HepG2 (cell line): ENCODE data around the gene SCN2A. TPM values are rescaled to one million over a fixed set of nuclear protein-coding genes. Genes with fewer than 3 reads are reported as not detected.

Experiments
- ATAC-seq: fragments of 200-7000 bp; cut with Tn5 transposase; 3 replicates; pipeline ENCODE4 v1.9.1; 2020; ENCODE audit warnings: mild to moderate bottlenecking, moderate library complexity
- BruUV-seq: library from RNA; stranded (reverse); fragments of 400-500 nt; replicated peaks from 2 replicates; lab custom pipeline; 2021; lab: Mats Ljungman, UMichigan
- CTCF ChIA-PET: fragments of 300-600 bp; formaldehyde crosslinking; extraction: SDS; loops from one replicate; lab custom pipeline; 2021; ENCODE audit warnings: low total read pairs, inconsistent platforms, low intra/inter-chr PET ratio; lab: Yijun Ruan, JAX
- POLR2A ChIA-PET: fragments of 350-600 bp; sonication (Branson Sonifier 250); formaldehyde crosslinking; loops from one replicate; lab custom pipeline; 2020; ENCODE audit warnings: antibody characterized with exemption, inconsistent platforms; lab: Yijun Ruan, JAX
- DNase-seq: peaks from one replicate; pipeline ENCODE4 v3.0.0-alpha.2; 2015; ENCODE audit warnings: low spot score
- FAIRE-seq: peaks from 3 replicates; lab custom pipeline; 2011; peaks lifted over from hg19 to GRCh38; lab: Jason Lieb, UNC
- H2AFZ ChIP-seq: one replicate; pipeline ENCODE4 v1.6.1; 2011; ENCODE audit warnings: low read length, inconsistent platforms
- H3K27ac ChIP-seq: fragments of 300-600 bp; 3 replicates; pipeline ENCODE4 v1.8.0; 2011; ENCODE audit warnings: mixed run types, mild to moderate bottlenecking, mixed read lengths, low read length, inconsistent platforms; ENCODE audit not compliant: insufficient read depth; ENCODE audit errors: extremely low read length
- H3K27me3 ChIP-seq, 2 experiments: fragments of 200-600 bp in 1 of 2; 2 replicates in 1 of 2; 3 replicates in 1 of 2; pipeline versions ENCODE4 v1.6.0 to v1.8.0; 2011; ENCODE audit warnings: low read length in 2 of 2, mild to moderate bottlenecking in 2 of 2, moderate library complexity in 2 of 2, inconsistent platforms in 1 of 2; ENCODE audit not compliant: insufficient read depth in 2 of 2, control insufficient read depth in 1 of 2
- H3K36me3 ChIP-seq, 2 experiments: fragments of 200-600 bp in 1 of 2; replicated peaks in 1 of 2; 2 replicates in 1 of 2; 3 replicates in 1 of 2; pipeline versions ENCODE4 v1.5.1 to v1.8.0; 2011; ENCODE audit warnings: low read length in 2 of 2, inconsistent platforms in 1 of 2; ENCODE audit not compliant: insufficient read depth in 2 of 2, control insufficient read depth in 1 of 2
- H3K4me1 ChIP-seq: 2 replicates; pipeline ENCODE4 v1.5.1; 2012; ENCODE audit warnings: low read length, inconsistent platforms; ENCODE audit not compliant: insufficient read depth
- H3K4me2 ChIP-seq: 2 replicates; pipeline ENCODE4 v1.6.0; 2011; ENCODE audit warnings: low read depth, low read length, inconsistent platforms
- H3K4me3 ChIP-seq, 3 experiments: fragments of 200-600 bp in 1 of 3; sonication (generic), shearing (Covaris generic) in 1 of 3; replicated peaks in 1 of 3; 2 replicates each; pipeline ENCODE4 v1.5.1; 2011 to 2016; ENCODE audit warnings: low read length in 3 of 3, inconsistent platforms in 2 of 3, low read depth in 2 of 3, mild to moderate bottlenecking in 2 of 3, control low read depth in 1 of 3, mixed read lengths in 1 of 3; ENCODE audit not compliant: insufficient read depth in 1 of 3
- H3K79me2 ChIP-seq: one replicate; pipeline ENCODE4 v1.6.1; 2011; ENCODE audit warnings: low read length, inconsistent platforms; ENCODE audit not compliant: insufficient read depth
- H3K9ac ChIP-seq: 2 replicates; pipeline ENCODE4 v1.6.0; 2011; ENCODE audit warnings: mild to moderate bottlenecking, low read depth, low read length, inconsistent platforms; ENCODE audit not compliant: insufficient read depth
- H3K9me3 ChIP-seq: 2 replicates; pipeline ENCODE4 v1.5.1; 2012; ENCODE audit warnings: mild to moderate bottlenecking, low read length
- H4K20me1 ChIP-seq: 2 replicates; pipeline ENCODE4 v1.6.0; 2011; ENCODE audit warnings: inconsistent platforms, mild to moderate bottlenecking, low read length, moderate library complexity; ENCODE audit not compliant: insufficient read depth
- BHLHE40 ChIP-seq: IDR thresholded peaks from 2 replicates; pipeline ENCODE4 v1.6.1; 2011; ENCODE audit warnings: low read length, improper control_type of control experiment
- NCOR1 ChIP-seq: fragments of 200-600 bp; sonication (generic); IDR thresholded peaks from 2 replicates; pipeline ENCODE4 v1.7.0; 2017; ENCODE audit warnings: antibody characterized with exemption, low read length, borderline replicate concordance
- PHF8 ChIP-seq: sonication (generic); formaldehyde crosslinking; IDR thresholded peaks from 2 replicates; pipeline ENCODE4 v1.5.0; 2020; ENCODE audit warnings: missing genetic modification reagents
- SRSF4 ChIP-seq: fragments of 200-400 bp; formaldehyde crosslinking; IDR thresholded peaks from one replicate; pipeline ENCODE4 v1.6.1; 2018; ENCODE audit warnings: mild to moderate bottlenecking, low read depth, low read length, moderate library complexity; ENCODE audit not compliant: poor library complexity, severe bottlenecking
- TEAD2 ChIP-seq: sonication (generic); formaldehyde crosslinking; IDR thresholded peaks from 2 replicates; pipeline ENCODE4 v1.9.0; 2021; ENCODE audit warnings: missing genetic modification reagents
- ZNF557 ChIP-seq: sonication (generic); formaldehyde crosslinking; IDR thresholded peaks from 2 replicates; pipeline ENCODE4 v1.4.0; 2020; ENCODE audit warnings: missing genetic modification reagents
- ZNF644 ChIP-seq: IDR thresholded peaks from 2 replicates; pipeline ENCODE4 v1.6.1; 2016; ENCODE audit warnings: low read depth
- ZNF7 ChIP-seq: IDR thresholded peaks from 2 replicates; pipeline ENCODE4 v1.6.1; 2016; ENCODE audit warnings: missing biosample characterization, missing genetic modification reagents
- ZNF781 ChIP-seq: sonication (generic); formaldehyde crosslinking; IDR thresholded peaks from 2 replicates; pipeline ENCODE4 v1.5.1; 2020; ENCODE audit warnings: borderline replicate concordance, mild to moderate bottlenecking, missing genetic modification reagents; ENCODE audit errors: not compliant biosample characterization
- WGBS: methylation state at CpG from one replicate; pipeline ENCODE4 v1.1.6; 2017; ENCODE audit warnings: low lambda C conversion rate; 5-methylcytosine and 5-hydroxymethylcytosine counted together
- in situ Hi-C: cut with HindIII; loops from 2 replicates; pipeline ENCODE4 v1.10.0; 2017; ENCODE audit warnings: low pct_unique_long_range_greater_than_20kb; ENCODE audit not compliant: extremely low pct_ligation_motif_present
- intact Hi-C: fragments of 100-400 bp; cut with micrococcal nuclease; formaldehyde crosslinking; loops from one replicate; pipeline ENCODE4 v1.10.0; 2022; ENCODE audit not compliant: unreplicated experiment
- polyA plus RNA-seq, 8 experiments: library from polyadenylated mRNA; depleted of rRNA in 3 of 8; stranded (reverse) in 7 of 8; unstranded in 1 of 8; fragments of >200 nt; fragmentation: Illumina TruSeq in 4 of 8; extraction: Trizol in 4 of 8; gene quantifications; 2 replicates each; pipeline versions ENCODE4 v1.2.1 to v1.2.3, GENCODE V29; 2011 to 2016; ENCODE audit warnings: low read depth in 4 of 8, missing spikeins in 1 of 8, mixed read lengths in 1 of 8; ENCODE audit not compliant: insufficient read depth in 1 of 8
- total RNA-seq, 5 experiments: library from RNA; depleted of rRNA; stranded (reverse); fragments of >200 nt; fragmentation: Illumina TruSeq; extraction: Trizol; gene quantifications; 2 replicates each; pipeline ENCODE4 v1.2.3, GENCODE V29; 2016; ENCODE audit warnings: low read depth in 1 of 5
- TF ChIP-seq, protein P1 (sequence below): fragments of 450-650 bp; IDR thresholded peaks from 2 replicates; pipeline ENCODE4 v1.6.1; 2017
- TF ChIP-seq, protein P2 (sequence below): sonication (generic); formaldehyde crosslinking; IDR thresholded peaks from 2 replicates; pipeline ENCODE4 v1.4.0; 2020; ENCODE audit warnings: missing genetic modification reagents
- TF ChIP-seq, protein P3 (sequence below): sonication (generic); formaldehyde crosslinking; IDR thresholded peaks from 2 replicates; pipeline ENCODE4 v1.8.1; 2022; ENCODE audit warnings: mild to moderate bottlenecking, missing genetic modification reagents
- TF ChIP-seq, protein P4 (sequence below), 2 experiments: fragments of 450-650 bp in 1 of 2; sonication (generic) in 1 of 2; formaldehyde crosslinking; IDR thresholded peaks; 2 replicates each; pipeline versions ENCODE4 v1.5.0 to v1.8.0; 2020 to 2022; ENCODE audit warnings: mild to moderate bottlenecking in 1 of 2, missing genetic modification reagents in 1 of 2

Gene SCN2A
- total and polyA plus RNA-seq, 2 of the 13 experiments (the other 11 are each of a cell fraction or from before 2014, with no cell fraction given): 0.20 to 0.30 TPM

DNA sequence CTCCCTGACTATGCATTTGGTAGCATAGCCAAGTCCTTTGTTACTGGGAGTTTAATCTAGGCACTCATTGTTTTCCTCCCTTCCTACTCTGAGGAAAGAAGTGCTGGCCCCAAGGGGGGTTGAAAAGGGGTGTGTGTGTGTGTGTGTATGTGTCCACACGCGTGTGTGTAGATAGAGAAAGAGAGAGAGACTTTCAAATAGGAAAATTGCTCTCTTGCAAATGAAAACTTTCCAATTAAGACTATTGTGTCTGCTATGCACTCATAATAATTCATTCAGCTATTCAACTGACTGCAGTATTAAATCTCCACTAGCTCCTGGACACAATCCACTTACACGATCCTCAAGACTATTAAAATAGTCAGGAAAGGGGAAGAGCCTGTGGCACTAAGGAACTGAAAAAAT, 137.4 kb downstream of the SCN2A start (continued):
- TF ChIP-seq NCOR1 (no peak), SRSF4 (no peak)
- TF ChIP-seq, protein P1, sequence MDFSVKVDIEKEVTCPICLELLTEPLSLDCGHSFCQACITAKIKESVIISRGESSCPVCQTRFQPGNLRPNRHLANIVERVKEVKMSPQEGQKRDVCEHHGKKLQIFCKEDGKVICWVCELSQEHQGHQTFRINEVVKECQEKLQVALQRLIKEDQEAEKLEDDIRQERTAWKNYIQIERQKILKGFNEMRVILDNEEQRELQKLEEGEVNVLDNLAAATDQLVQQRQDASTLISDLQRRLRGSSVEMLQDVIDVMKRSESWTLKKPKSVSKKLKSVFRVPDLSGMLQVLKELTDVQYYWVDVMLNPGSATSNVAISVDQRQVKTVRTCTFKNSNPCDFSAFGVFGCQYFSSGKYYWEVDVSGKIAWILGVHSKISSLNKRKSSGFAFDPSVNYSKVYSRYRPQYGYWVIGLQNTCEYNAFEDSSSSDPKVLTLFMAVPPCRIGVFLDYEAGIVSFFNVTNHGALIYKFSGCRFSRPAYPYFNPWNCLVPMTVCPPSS: no peak

DNA sequence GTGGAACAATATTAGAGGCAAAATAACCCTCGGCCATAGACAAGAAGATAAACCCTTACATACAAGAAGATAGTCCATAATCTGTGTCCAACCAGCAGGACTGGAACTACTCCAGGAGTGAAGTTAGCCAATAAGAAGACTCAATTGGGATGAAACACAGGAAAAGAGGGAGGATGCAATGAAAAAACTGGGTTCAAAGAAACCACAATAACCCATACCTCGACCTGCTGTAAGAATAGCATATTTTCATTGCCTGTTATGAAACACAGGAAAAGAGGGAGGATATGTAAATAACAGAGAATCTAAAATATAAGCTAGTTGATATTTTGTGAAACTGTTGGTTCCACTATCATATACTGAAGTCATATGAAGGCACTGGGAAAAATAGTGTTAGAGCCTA, 143.1 kb downstream of the SCN2A start:
- Histone ChIP-seq H3K4me1 (no peaks in the 10 kb centered on the region), H2AFZ (no peak overlapping the region), H3K4me2 (no peak overlapping the region), H3K79me2 (no peaks in the 10 kb centered on the region), H3K36me3 (no peaks in the 10 kb centered on the region), H3K9ac (no peak overlapping the region), H3K27me3 (no peaks in the 10 kb centered on the region), H3K4me3 (no peak overlapping the region), H4K20me1 (no peaks in the 10 kb centered on the region), H3K27ac (no peak overlapping the region), H3K9me3 (no peaks in the 10 kb centered on the region)
- CTCF ChIA-PET: no interaction called here
- POLR2A ChIA-PET: no interaction called here
- DNase-seq (no peak), FAIRE-seq (no peak), ATAC-seq (no peak)
- intact Hi-C loops (no loop called here), in situ Hi-C loops (no loop called here)
- WGBS: 1% methylated on average over 2 of the region's 2 CpGs
- BruUV-seq: no TSS peak
- TF ChIP-seq, protein P2, sequence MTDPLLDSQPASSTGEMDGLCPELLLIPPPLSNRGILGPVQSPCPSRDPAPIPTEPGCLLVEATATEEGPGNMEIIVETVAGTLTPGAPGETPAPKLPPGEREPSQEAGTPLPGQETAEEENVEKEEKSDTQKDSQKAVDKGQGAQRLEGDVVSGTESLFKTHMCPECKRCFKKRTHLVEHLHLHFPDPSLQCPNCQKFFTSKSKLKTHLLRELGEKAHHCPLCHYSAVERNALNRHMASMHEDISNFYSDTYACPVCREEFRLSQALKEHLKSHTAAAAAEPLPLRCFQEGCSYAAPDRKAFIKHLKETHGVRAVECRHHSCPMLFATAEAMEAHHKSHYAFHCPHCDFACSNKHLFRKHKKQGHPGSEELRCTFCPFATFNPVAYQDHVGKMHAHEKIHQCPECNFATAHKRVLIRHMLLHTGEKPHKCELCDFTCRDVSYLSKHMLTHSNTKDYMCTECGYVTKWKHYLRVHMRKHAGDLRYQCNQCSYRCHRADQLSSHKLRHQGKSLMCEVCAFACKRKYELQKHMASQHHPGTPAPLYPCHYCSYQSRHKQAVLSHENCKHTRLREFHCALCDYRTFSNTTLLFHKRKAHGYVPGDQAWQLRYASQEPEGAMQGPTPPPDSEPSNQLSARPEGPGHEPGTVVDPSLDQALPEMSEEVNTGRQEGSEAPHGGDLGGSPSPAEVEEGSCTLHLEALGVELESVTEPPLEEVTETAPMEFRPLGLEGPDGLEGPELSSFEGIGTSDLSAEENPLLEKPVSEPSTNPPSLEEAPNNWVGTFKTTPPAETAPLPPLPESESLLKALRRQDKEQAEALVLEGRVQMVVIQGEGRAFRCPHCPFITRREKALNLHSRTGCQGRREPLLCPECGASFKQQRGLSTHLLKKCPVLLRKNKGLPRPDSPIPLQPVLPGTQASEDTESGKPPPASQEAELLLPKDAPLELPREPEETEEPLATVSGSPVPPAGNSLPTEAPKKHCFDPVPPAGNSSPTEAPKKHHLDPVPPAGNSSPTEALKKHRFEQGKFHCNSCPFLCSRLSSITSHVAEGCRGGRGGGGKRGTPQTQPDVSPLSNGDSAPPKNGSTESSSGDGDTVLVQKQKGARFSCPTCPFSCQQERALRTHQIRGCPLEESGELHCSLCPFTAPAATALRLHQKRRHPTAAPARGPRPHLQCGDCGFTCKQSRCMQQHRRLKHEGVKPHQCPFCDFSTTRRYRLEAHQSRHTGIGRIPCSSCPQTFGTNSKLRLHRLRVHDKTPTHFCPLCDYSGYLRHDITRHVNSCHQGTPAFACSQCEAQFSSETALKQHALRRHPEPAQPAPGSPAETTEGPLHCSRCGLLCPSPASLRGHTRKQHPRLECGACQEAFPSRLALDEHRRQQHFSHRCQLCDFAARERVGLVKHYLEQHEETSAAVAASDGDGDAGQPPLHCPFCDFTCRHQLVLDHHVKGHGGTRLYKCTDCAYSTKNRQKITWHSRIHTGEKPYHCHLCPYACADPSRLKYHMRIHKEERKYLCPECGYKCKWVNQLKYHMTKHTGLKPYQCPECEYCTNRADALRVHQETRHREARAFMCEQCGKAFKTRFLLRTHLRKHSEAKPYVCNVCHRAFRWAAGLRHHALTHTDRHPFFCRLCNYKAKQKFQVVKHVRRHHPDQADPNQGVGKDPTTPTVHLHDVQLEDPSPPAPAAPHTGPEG (CRISPR knock-in tag): no peak
- TF ChIP-seq BHLHE40 (no peak), ZNF7 (CRISPR knock-in tag) (no peak), ZNF644 (CRISPR knock-in tag) (no peak), ZNF781 (no peak), TEAD2 (CRISPR knock-in tag) (no peak), PHF8 (CRISPR knock-in tag) (no peak), ZNF557 (no peak)
- TF ChIP-seq, protein P3, sequence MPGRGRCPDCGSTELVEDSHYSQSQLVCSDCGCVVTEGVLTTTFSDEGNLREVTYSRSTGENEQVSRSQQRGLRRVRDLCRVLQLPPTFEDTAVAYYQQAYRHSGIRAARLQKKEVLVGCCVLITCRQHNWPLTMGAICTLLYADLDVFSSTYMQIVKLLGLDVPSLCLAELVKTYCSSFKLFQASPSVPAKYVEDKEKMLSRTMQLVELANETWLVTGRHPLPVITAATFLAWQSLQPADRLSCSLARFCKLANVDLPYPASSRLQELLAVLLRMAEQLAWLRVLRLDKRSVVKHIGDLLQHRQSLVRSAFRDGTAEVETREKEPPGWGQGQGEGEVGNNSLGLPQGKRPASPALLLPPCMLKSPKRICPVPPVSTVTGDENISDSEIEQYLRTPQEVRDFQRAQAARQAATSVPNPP (CRISPR knock-in tag): no peak
- TF ChIP-seq, protein P4, sequence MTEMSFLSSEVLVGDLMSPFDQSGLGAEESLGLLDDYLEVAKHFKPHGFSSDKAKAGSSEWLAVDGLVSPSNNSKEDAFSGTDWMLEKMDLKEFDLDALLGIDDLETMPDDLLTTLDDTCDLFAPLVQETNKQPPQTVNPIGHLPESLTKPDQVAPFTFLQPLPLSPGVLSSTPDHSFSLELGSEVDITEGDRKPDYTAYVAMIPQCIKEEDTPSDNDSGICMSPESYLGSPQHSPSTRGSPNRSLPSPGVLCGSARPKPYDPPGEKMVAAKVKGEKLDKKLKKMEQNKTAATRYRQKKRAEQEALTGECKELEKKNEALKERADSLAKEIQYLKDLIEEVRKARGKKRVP (CRISPR knock-in tag; IDR thresholded peaks at IDR 0.05): no peak
